Suprapubic skin (tissue), 2 donors: ENCODE data around the gene WDR43.

Experiments
- EP300 ChIP-seq: sonication (generic); formaldehyde crosslinking; IDR thresholded peaks from one replicate; pipeline ENCODE4 v1.6.1; 2017; ENCODE audit warnings: antibody characterized with exemption
- POLR2A ChIP-seq, 2 donors: fragments of 450-650 bp; IDR thresholded peaks; one replicate each; pipeline ENCODE4 v1.6.1; 2017; ENCODE audit warnings: antibody characterized with exemption in 2 of 2, mild to moderate bottlenecking in 2 of 2, moderate library complexity in 2 of 2

GRCh38 chr2:28994074-28994473 lies 99.6 kb downstream of the WDR43 start:
- no peak for TF ChIP-seq POLR2A (IDR thresholded peaks at IDR 0.05)
- TF ChIP-seq EP300, result no peak
